DOHH2 (cell line): Measurements from ENCODE around the gene KIF21B.

ENCODE experiments used
- H3F3A ChIP-seq: fragments of 200-600 bp; sonication (generic), shearing (Covaris generic); 2 replicates; pipeline ENCODE4 v1.6.0; 2016; ENCODE audit warnings: antibody characterized with exemption, mild to moderate bottlenecking; ENCODE audit not compliant: control insufficient read depth, insufficient read depth
- H3K27ac ChIP-seq: fragments of 200-600 bp; sonication (generic); 2 replicates; pipeline ENCODE4 v1.5.1; 2014; ENCODE audit warnings: low read depth, mild to moderate bottlenecking, low read length, moderate library complexity
- H3K27me3 ChIP-seq: fragments of 200-600 bp; sonication (generic); 2 replicates; pipeline ENCODE4 v1.6.1; 2014; ENCODE audit warnings: mild to moderate bottlenecking, low read length, mixed read lengths; ENCODE audit not compliant: control insufficient read depth
- H3K36me3 ChIP-seq: fragments of 200-600 bp; sonication (generic); 2 replicates; pipeline ENCODE4 v1.6.1; 2014; ENCODE audit warnings: mild to moderate bottlenecking, low read length, moderate library complexity, mixed read lengths; ENCODE audit not compliant: control insufficient read depth
- H3K4me1 ChIP-seq: fragments of 200-600 bp; sonication (generic); 2 replicates; pipeline ENCODE4 v1.6.1; 2014; ENCODE audit warnings: mild to moderate bottlenecking, low read length, mixed read lengths; ENCODE audit not compliant: control insufficient read depth
- H3K4me2 ChIP-seq: fragments of 200-600 bp; sonication (generic); 2 replicates; pipeline ENCODE4 v1.6.0; 2014; ENCODE audit warnings: mild to moderate bottlenecking, low read length, moderate library complexity
- H3K4me3 ChIP-seq: fragments of 200-600 bp; sonication (generic); 2 replicates; pipeline ENCODE4 v1.5.1; 2014; ENCODE audit warnings: mild to moderate bottlenecking, low read length, mixed read lengths
- H3K79me2 ChIP-seq: fragments of 200-600 bp; sonication (generic); 2 replicates; pipeline ENCODE4 v1.6.1; 2014; ENCODE audit warnings: mild to moderate bottlenecking, low read length, mixed read lengths; ENCODE audit not compliant: control insufficient read depth
- H3K9me2 ChIP-seq: fragments of 200-600 bp; sonication (generic); replicated peaks from 2 replicates; pipeline ENCODE4 v1.6.1; 2014; ENCODE audit warnings: mild to moderate bottlenecking, low read length, mixed read lengths; ENCODE audit not compliant: control insufficient read depth
- H3K9me3 ChIP-seq: fragments of 200-600 bp; sonication (generic); 2 replicates; pipeline ENCODE4 v1.6.1; 2014; ENCODE audit warnings: antibody characterized with exemption, low read length, mixed read lengths; ENCODE audit not compliant: control insufficient read depth, insufficient read depth
- H4K20me1 ChIP-seq: fragments of 200-600 bp; sonication (generic); 2 replicates; pipeline ENCODE4 v1.6.0; 2014; ENCODE audit warnings: low read depth, mild to moderate bottlenecking, antibody characterized with exemption, low read length, moderate library complexity; ENCODE audit not compliant: control insufficient read depth, insufficient read depth
- EZH2phosphoT487 ChIP-seq: fragments of 200-600 bp; sonication (generic); IDR thresholded peaks from 2 replicates; pipeline ENCODE4 v1.6.1; 2017; ENCODE audit warnings: borderline replicate concordance, mild to moderate bottlenecking, antibody characterized with exemption, low read length, moderate library complexity, mixed read lengths
- TF ChIP-seq, protein P1 (sequence below): fragments of 200-600 bp; sonication (generic); IDR thresholded peaks from one replicate; pipeline ENCODE4 v1.5.1; 2014; ENCODE audit warnings: antibody characterized with exemption, mild to moderate bottlenecking, low read depth, low read length; ENCODE audit not compliant: poor library complexity, severe bottlenecking

Gene KIF21B, protein sequence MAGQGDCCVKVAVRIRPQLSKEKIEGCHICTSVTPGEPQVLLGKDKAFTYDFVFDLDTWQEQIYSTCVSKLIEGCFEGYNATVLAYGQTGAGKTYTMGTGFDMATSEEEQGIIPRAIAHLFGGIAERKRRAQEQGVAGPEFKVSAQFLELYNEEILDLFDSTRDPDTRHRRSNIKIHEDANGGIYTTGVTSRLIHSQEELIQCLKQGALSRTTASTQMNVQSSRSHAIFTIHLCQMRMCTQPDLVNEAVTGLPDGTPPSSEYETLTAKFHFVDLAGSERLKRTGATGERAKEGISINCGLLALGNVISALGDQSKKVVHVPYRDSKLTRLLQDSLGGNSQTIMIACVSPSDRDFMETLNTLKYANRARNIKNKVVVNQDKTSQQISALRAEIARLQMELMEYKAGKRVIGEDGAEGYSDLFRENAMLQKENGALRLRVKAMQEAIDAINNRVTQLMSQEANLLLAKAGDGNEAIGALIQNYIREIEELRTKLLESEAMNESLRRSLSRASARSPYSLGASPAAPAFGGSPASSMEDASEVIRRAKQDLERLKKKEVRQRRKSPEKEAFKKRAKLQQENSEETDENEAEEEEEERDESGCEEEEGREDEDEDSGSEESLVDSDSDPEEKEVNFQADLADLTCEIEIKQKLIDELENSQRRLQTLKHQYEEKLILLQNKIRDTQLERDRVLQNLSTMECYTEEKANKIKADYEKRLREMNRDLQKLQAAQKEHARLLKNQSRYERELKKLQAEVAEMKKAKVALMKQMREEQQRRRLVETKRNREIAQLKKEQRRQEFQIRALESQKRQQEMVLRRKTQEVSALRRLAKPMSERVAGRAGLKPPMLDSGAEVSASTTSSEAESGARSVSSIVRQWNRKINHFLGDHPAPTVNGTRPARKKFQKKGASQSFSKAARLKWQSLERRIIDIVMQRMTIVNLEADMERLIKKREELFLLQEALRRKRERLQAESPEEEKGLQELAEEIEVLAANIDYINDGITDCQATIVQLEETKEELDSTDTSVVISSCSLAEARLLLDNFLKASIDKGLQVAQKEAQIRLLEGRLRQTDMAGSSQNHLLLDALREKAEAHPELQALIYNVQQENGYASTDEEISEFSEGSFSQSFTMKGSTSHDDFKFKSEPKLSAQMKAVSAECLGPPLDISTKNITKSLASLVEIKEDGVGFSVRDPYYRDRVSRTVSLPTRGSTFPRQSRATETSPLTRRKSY (N-terminal part only)

DNA sequence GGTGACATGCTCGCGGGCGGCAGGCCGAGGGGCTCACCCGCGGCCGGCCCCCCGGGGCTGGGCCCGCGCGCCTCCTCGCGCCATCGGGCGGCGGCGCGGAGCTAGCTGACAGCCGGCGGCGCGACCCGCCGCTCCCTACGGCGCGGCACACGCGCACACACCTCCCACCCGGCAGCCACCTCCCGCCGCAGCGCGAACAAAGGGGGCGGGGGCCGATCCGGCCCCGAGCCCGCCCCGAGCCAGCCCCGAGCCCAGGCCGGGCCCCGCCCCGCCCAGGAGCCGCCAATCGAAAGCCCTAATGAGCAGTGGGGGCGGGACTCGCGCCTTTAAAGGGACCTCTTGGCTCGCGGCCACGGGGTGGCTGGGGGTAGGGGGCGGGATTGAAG is at the start of gene KIF21B:
KIF21B (minus strand) TSS at position 198 of the 386 bp plus-strand sequence. CDS start 331 bp downstream, outside the sequence.
- peaks cover 33% of the 10 kb centered on the region for H3K79me2 ChIP-seq
- H4K20me1 ChIP-seq, result peaks cover 3% of the 10 kb centered on the region; the same call in 1 of the 2 replicates
- H3K4me1 ChIP-seq, result peaks cover 87% of the 10 kb centered on the region
- peak within 1 kb of the TSS; percentile 84 for H3K4me3 ChIP-seq
- peak within 1 kb of the TSS; percentile 98 for H3K4me2 ChIP-seq
- TF ChIP-seq, protein P1, sequence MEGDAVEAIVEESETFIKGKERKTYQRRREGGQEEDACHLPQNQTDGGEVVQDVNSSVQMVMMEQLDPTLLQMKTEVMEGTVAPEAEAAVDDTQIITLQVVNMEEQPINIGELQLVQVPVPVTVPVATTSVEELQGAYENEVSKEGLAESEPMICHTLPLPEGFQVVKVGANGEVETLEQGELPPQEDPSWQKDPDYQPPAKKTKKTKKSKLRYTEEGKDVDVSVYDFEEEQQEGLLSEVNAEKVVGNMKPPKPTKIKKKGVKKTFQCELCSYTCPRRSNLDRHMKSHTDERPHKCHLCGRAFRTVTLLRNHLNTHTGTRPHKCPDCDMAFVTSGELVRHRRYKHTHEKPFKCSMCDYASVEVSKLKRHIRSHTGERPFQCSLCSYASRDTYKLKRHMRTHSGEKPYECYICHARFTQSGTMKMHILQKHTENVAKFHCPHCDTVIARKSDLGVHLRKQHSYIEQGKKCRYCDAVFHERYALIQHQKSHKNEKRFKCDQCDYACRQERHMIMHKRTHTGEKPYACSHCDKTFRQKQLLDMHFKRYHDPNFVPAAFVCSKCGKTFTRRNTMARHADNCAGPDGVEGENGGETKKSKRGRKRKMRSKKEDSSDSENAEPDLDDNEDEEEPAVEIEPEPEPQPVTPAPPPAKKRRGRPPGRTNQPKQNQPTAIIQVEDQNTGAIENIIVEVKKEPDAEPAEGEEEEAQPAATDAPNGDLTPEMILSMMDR, result no peak
- TF ChIP-seq EZH2phosphoT487, result no peak
- H3K9me3 ChIP-seq, result no peaks in the 10 kb centered on the region
- peaks cover 15% of the 10 kb centered on the region for H3F3A ChIP-seq
- H3K36me3 ChIP-seq, result peaks cover 4% of the 10 kb centered on the region; the same call in 1 of the 2 replicates
- H3K9me2 ChIP-seq, result no peaks in the 10 kb centered on the region
- no peaks in the 10 kb centered on the region for H3K27me3 ChIP-seq
- H3K27ac ChIP-seq, result peak within 1 kb of the TSS; percentile 95

DNA sequence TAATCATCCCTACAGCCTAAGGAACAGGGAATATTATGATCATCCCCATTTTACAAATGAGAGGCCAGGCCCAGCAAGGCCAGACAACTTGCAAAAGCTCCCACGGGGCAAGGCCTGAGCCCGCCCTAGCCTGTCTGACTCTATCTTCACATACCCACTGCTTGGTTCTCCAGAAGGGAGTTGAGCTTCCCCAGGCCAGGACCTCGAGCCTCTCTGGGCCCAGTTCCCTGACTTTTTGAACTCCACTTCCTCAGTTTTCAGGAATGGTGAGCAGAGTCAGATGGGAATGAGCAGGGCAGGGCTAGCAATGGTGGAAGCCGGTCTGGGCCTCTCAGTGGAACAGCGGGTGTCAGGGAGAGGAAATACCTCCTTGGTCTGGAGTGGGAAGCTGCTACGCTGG is 49.4 kb upstream of the KIF21B start:
- no peak overlapping the region for H3K4me2 ChIP-seq
- H3K4me1 ChIP-seq, result no peaks in the 10 kb centered on the region
- TF ChIP-seq EZH2phosphoT487, result no peak
- TF ChIP-seq, protein P1, result no peak
- H3K36me3 ChIP-seq, result no peaks in the 10 kb centered on the region
- H3K27me3 ChIP-seq, result peaks cover 5% of the 10 kb centered on the region; the same call in 1 of the 2 replicates
- H3K27ac ChIP-seq, result no peak overlapping the region
- H4K20me1 ChIP-seq, result no peaks in the 10 kb centered on the region
- H3F3A ChIP-seq, result no peaks in the 10 kb centered on the region
- H3K9me2 ChIP-seq, result no peaks in the 10 kb centered on the region
- no peaks in the 10 kb centered on the region for H3K79me2 ChIP-seq
- H3K4me3 ChIP-seq, result no peak overlapping the region
- H3K9me3 ChIP-seq, result no peaks in the 10 kb centered on the region

DNA sequence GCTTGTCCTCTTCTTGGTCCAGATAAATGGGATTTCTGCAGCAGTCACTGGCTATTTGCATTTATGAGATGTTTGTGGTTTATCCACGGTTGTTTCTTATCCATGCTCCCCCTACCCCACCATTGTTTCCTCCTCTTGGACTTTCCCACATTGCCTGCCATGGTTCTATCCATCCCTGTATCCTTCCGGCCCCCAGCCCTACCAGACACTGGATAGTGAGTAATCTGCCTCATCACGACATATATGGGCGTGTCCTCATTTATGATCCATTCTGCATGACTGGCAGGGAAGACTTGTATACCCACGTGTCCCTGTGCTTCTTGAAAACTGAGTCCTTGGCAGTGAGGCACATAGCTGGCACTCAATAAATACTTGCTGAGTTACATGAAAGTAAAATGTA is 48.6 kb upstream of the KIF21B start:
- H3F3A ChIP-seq, result no peaks in the 10 kb centered on the region
- no peak overlapping the region for H3K4me3 ChIP-seq
- H3K36me3 ChIP-seq, result no peaks in the 10 kb centered on the region
- H3K4me2 ChIP-seq, result no peak overlapping the region
- no peaks in the 10 kb centered on the region for H3K9me3 ChIP-seq
- TF ChIP-seq, protein P1, result no peak
- no peak for TF ChIP-seq EZH2phosphoT487
- H3K9me2 ChIP-seq, result no peaks in the 10 kb centered on the region
- no peaks in the 10 kb centered on the region for H4K20me1 ChIP-seq
- H3K79me2 ChIP-seq, result no peaks in the 10 kb centered on the region
- peaks cover 5% of the 10 kb centered on the region; the same call in 1 of the 2 replicates for H3K27me3 ChIP-seq
- H3K4me1 ChIP-seq, result no peaks in the 10 kb centered on the region
- no peak overlapping the region for H3K27ac ChIP-seq
